NOMO-1 (cell line): ENCODE data around the gene TMIE.
"Not testable (repeated sequence)": the region's sequence is repeated elsewhere in the genome, so short reads cannot be mapped to it uniquely, and the experiment has no call there.

ENCODE experiments used
- DNase-seq, 2 experiments: peaks; one replicate each; lab custom pipeline; 2025; ENCODE audit not compliant: unreplicated experiment in 2 of 2; lab: John Stamatoyannopoulos, UW

The TMIE gene

GRCh38 chr3:46682974-46683373 is 18.2 kb upstream of the TMIE start:
- DNase-seq, result no peak

- no peak for DNase-seq
Observed at GRCh38 chr3:46684891-46685290, 16.3 kb upstream of the TMIE start.

- DNase-seq, result no peak
Observed at GRCh38 chr3:46685446-46685845, 15.7 kb upstream of the TMIE start.

- DNase-seq, result no peak
Observed at GRCh38 chr3:46690798-46691197, 10.4 kb upstream of the TMIE start.

- no peak for DNase-seq
Observed at GRCh38 chr3:46692566-46692990, 8.6 kb upstream of the TMIE start.

GRCh38 chr3:46693038-46693891 is 7.9 kb upstream of the TMIE start, which contains the start of gene ALS2CL:
ALS2CL (minus strand) TSS chr3:46693679; CDS start chr3:46689440, 4,239 bp downstream.
- peak in 1 of 2 experiments; percentile 15 for DNase-seq

- DNase-seq, result no peak
Observed at GRCh38 chr3:46693892-46694226, 7.3 kb upstream of the TMIE start.

- no peak for DNase-seq
Observed at GRCh38 chr3:46694520-46694919, 6.7 kb upstream of the TMIE start.

GRCh38 chr3:46695177-46695961 is 5.8 kb upstream of the TMIE start:
- DNase-seq, result peak; percentile 39 to 56

- DNase-seq, result no peak
Observed at GRCh38 chr3:46695962-46696894, 5.0 kb upstream of the TMIE start.

- no peak for DNase-seq
Observed at GRCh38 chr3:46699676-46700523, 1.3 kb upstream of the TMIE start.

- DNase-seq, result no peak
Observed at GRCh38 chr3:46700772-46701171, 420 bp upstream of the TMIE start.

- DNase-seq, result no peak
Observed at GRCh38 chr3:46702246-46703012, 1.2 kb downstream of the TMIE start.

- no peak for DNase-seq
Observed at GRCh38 chr3:46703013-46703520, 1.9 kb downstream of the TMIE start.

GRCh38 chr3:46704346-46704745 is 3.2 kb downstream of the TMIE start:
- not testable (repeated sequence) for DNase-seq

- peak; percentile 12 to 60 for DNase-seq
Observed at GRCh38 chr3:46705022-46705530, 3.9 kb downstream of the TMIE start.

GRCh38 chr3:46705751-46706552 is 4.8 kb downstream of the TMIE start:
- DNase-seq, result no peak
